ENCODE data around the gene ARHGAP12.

ARHGAP12 gene

GRCh38 chr10:31808258-31809218, 120.1 kb downstream of the ARHGAP12 start:
- Histone ChIP-seq H3K4me1 (ENCODE audit: insufficient read depth, low read length, poor library complexity, severe bottlenecking) (peaks cover 3% of the 10 kb centered on the region), H3F3A (ENCODE audit: low read depth) (no peaks in the 10 kb centered on the region), H3K79me2 (ENCODE audit: insufficient read depth, low read length) (no peaks in the 10 kb centered on the region), H3K9me3 (ENCODE audit: insufficient read depth, low read depth, low read length) (no peaks in the 10 kb centered on the region), H3K4me2 (ENCODE audit: low read depth, low read length, poor library complexity, severe bottlenecking) (peak overlapping the region; percentile 44), H3K27me3 (ENCODE audit: insufficient read depth, low read length, poor library complexity, severe bottlenecking) (no peaks in the 10 kb centered on the region), H3K9me2 (replicated peaks; ENCODE audit: low read depth, low read length) (no peaks in the 10 kb centered on the region), H3K9ac (ENCODE audit: low read depth, low read length, poor library complexity, severe bottlenecking) (no peak overlapping the region), H3K36me3 (ENCODE audit: insufficient read depth, low read length) (peaks cover 13% of the 10 kb centered on the region; the same call in 1 of the 2 replicates), H3K4me3 (ENCODE audit: low read length, poor library complexity, severe bottlenecking) (no peak overlapping the region), H4K20me1 (ENCODE audit: insufficient read depth, low read length, poor library complexity, severe bottlenecking) (no peaks in the 10 kb centered on the region), H2AFZ (ENCODE audit: low read length) (no peak overlapping the region)
- TF ChIP-seq EZH2phosphoT487 (IDR thresholded peaks at IDR 0.05; ENCODE audit: borderline replicate concordance) (no peak), CTCF (conservative IDR thresholded peaks at IDR 0.05; ENCODE audit: low read length) (peak; percentile 81)

GRCh38 chr10:31804352-31804810, 124.2 kb downstream of the ARHGAP12 start:
- H3F3A ChIP-seq (ENCODE audit: low read depth) = no peaks in the 10 kb centered on the region
- peaks cover 13% of the 10 kb centered on the region; the same call in 1 of the 2 replicates for H3K36me3 ChIP-seq (ENCODE audit: insufficient read depth, low read length)
- TF ChIP-seq EZH2phosphoT487 (IDR thresholded peaks at IDR 0.05; ENCODE audit: borderline replicate concordance) (no peak), CTCF (conservative IDR thresholded peaks at IDR 0.05; ENCODE audit: low read length) (no peak)
- H4K20me1 ChIP-seq (ENCODE audit: insufficient read depth, low read length, poor library complexity, severe bottlenecking) = no peaks in the 10 kb centered on the region
- H3K9me3 ChIP-seq (ENCODE audit: insufficient read depth, low read depth, low read length) = no peaks in the 10 kb centered on the region
- no peaks in the 10 kb centered on the region for H3K9me2 ChIP-seq (replicated peaks; ENCODE audit: low read depth, low read length)
- no peak overlapping the region for H2AFZ ChIP-seq (ENCODE audit: low read length)
- H3K4me2 ChIP-seq (ENCODE audit: low read depth, low read length, poor library complexity, severe bottlenecking) = no peak overlapping the region
- peaks cover 3% of the 10 kb centered on the region for H3K4me1 ChIP-seq (ENCODE audit: insufficient read depth, low read length, poor library complexity, severe bottlenecking)
- no peaks in the 10 kb centered on the region for H3K27me3 ChIP-seq (ENCODE audit: insufficient read depth, low read length, poor library complexity, severe bottlenecking)
- no peak overlapping the region for H3K9ac ChIP-seq (ENCODE audit: low read depth, low read length, poor library complexity, severe bottlenecking)
- no peaks in the 10 kb centered on the region for H3K79me2 ChIP-seq (ENCODE audit: insufficient read depth, low read length)
- H3K4me3 ChIP-seq (ENCODE audit: low read length, poor library complexity, severe bottlenecking) = no peak overlapping the region

GRCh38 chr10:31803606-31804351, 124.9 kb downstream of the ARHGAP12 start:
- no peaks in the 10 kb centered on the region for H4K20me1 ChIP-seq (ENCODE audit: insufficient read depth, low read length, poor library complexity, severe bottlenecking)
- H3K4me2 ChIP-seq (ENCODE audit: low read depth, low read length, poor library complexity, severe bottlenecking) = no peak overlapping the region
- no peak overlapping the region for H3K4me3 ChIP-seq (ENCODE audit: low read length, poor library complexity, severe bottlenecking)
- H3K9me2 ChIP-seq (replicated peaks; ENCODE audit: low read depth, low read length) = no peaks in the 10 kb centered on the region
- H2AFZ ChIP-seq (ENCODE audit: low read length) = no peak overlapping the region
- no peaks in the 10 kb centered on the region for H3F3A ChIP-seq (ENCODE audit: low read depth)
- TF ChIP-seq CTCF (conservative IDR thresholded peaks at IDR 0.05; ENCODE audit: low read length) = no peak
- TF ChIP-seq EZH2phosphoT487 (IDR thresholded peaks at IDR 0.05; ENCODE audit: borderline replicate concordance) = no peak
- peaks cover 10% of the 10 kb centered on the region; the same call in 1 of the 2 replicates for H3K36me3 ChIP-seq (ENCODE audit: insufficient read depth, low read length)
- no peaks in the 10 kb centered on the region for H3K79me2 ChIP-seq (ENCODE audit: insufficient read depth, low read length)
- no peak overlapping the region for H3K9ac ChIP-seq (ENCODE audit: low read depth, low read length, poor library complexity, severe bottlenecking)
- H3K9me3 ChIP-seq (ENCODE audit: insufficient read depth, low read depth, low read length) = no peaks in the 10 kb centered on the region
- H3K4me1 ChIP-seq (ENCODE audit: insufficient read depth, low read length, poor library complexity, severe bottlenecking) = peaks cover 3% of the 10 kb centered on the region
- no peaks in the 10 kb centered on the region for H3K27me3 ChIP-seq (ENCODE audit: insufficient read depth, low read length, poor library complexity, severe bottlenecking)

All from Loucy (cell line).